GM23338 (cell line): ENCODE data around the gene NR2C2AP. TPM values are rescaled to one million over a fixed set of nuclear protein-coding genes. Genes with fewer than 3 reads are reported as not detected.
A peak's percentile ranks its signal among the peaks of the same experiment; 100 is the strongest.

Experiments used
- ATAC-seq: fragments of 200-7000 bp; cut with Tn5 transposase; 3 replicates; pipeline ENCODE4 v1.9.1; 2020
- DNase-seq: peaks from one replicate; pipeline ENCODE4 v3.0.0-alpha.2; 2015; ENCODE audit warnings: low spot score
- H2AFZ ChIP-seq: fragments of 200-600 bp; sonication (generic); 2 replicates; pipeline ENCODE4 v1.8.0; 2016; ENCODE audit warnings: antibody characterized with exemption, mild to moderate bottlenecking, moderate library complexity
- H3F3A ChIP-seq: fragments of 200-600 bp; sonication (generic); replicated peaks from 2 replicates; pipeline ENCODE4 v1.8.0; 2017; ENCODE audit warnings: antibody characterized with exemption, mixed run types, low read depth
- H3K27ac ChIP-seq: fragments of 200-600 bp; sonication (generic); 2 replicates; pipeline ENCODE4 v1.6.1; 2016; ENCODE audit warnings: low read depth
- H3K27me3 ChIP-seq: fragments of 200-600 bp; sonication (generic); 2 replicates; pipeline ENCODE4 v1.8.0; 2016; ENCODE audit warnings: mild to moderate bottlenecking, mixed run types, moderate library complexity; ENCODE audit not compliant: insufficient read depth
- H3K36me3 ChIP-seq: fragments of 200-600 bp; sonication (generic); 2 replicates; pipeline ENCODE4 v1.8.0; 2016; ENCODE audit warnings: mild to moderate bottlenecking; ENCODE audit not compliant: insufficient read depth
- H3K4me1 ChIP-seq: fragments of 200-600 bp; sonication (generic); 2 replicates; pipeline ENCODE4 v1.8.0; 2016; ENCODE audit warnings: mild to moderate bottlenecking, moderate library complexity; ENCODE audit not compliant: insufficient read depth
- H3K4me2 ChIP-seq: fragments of 200-600 bp; sonication (generic); 2 replicates; pipeline ENCODE4 v1.7.1; 2017; ENCODE audit warnings: mixed run types
- H3K4me3 ChIP-seq: fragments of 200-600 bp; sonication (generic); 2 replicates; pipeline ENCODE4 v1.6.1; 2016; ENCODE audit warnings: mixed run types
- H3K79me2 ChIP-seq: fragments of 200-600 bp; sonication (generic); replicated peaks from 2 replicates; pipeline ENCODE4 v1.8.0; 2017; ENCODE audit warnings: mild to moderate bottlenecking; ENCODE audit not compliant: insufficient read depth
- H3K9me2 ChIP-seq: fragments of 200-600 bp; sonication (generic); 2 replicates; pipeline ENCODE4 v1.8.0; 2017; ENCODE audit not compliant: insufficient read depth
- H4K20me1 ChIP-seq: fragments of 200-600 bp; sonication (generic); replicated peaks from 2 replicates; pipeline ENCODE4 v1.8.0; 2017; ENCODE audit warnings: mild to moderate bottlenecking; ENCODE audit not compliant: insufficient read depth
- H3K27ac Mint-ChIP-seq: 2 replicates; pipeline ENCODE4 v1.8.0; 2020; ENCODE audit warnings: inconsistent platforms, mild to moderate bottlenecking, moderate library complexity, mixed read lengths
- H3K27me3 Mint-ChIP-seq: 3 replicates; pipeline ENCODE4 v1.8.0; 2022; ENCODE audit warnings: low read depth, mild to moderate bottlenecking, moderate library complexity, mixed read lengths, inconsistent platforms; ENCODE audit not compliant: insufficient read depth, poor library complexity
- H3K36me3 Mint-ChIP-seq: 3 replicates; pipeline ENCODE4 v1.8.0; 2021; ENCODE audit warnings: low read depth, mild to moderate bottlenecking, inconsistent platforms, moderate library complexity, mixed read lengths
- H3K4me1 Mint-ChIP-seq: 3 replicates; pipeline ENCODE4 v1.8.0; 2020; ENCODE audit warnings: mild to moderate bottlenecking, inconsistent platforms, mixed read lengths
- H3K4me3 Mint-ChIP-seq: 3 replicates; pipeline ENCODE4 v1.8.0; 2021; ENCODE audit warnings: moderate library complexity, mild to moderate bottlenecking, inconsistent platforms, mixed read lengths
- H3K9me3 Mint-ChIP-seq: 3 replicates; pipeline ENCODE4 v1.8.0; 2020; ENCODE audit warnings: moderate library complexity, mild to moderate bottlenecking, inconsistent platforms, mixed read lengths
- CREB1 ChIP-seq: fragments of 250-450 bp; sonication (Bioruptor Pico); IDR thresholded peaks from 2 replicates; pipeline ENCODE4 v1.5.0; 2020; ENCODE audit warnings: low read depth, mild to moderate bottlenecking, moderate library complexity
- EZH2phosphoT487 ChIP-seq: fragments of 200-600 bp; sonication (generic); IDR thresholded peaks from one replicate; pipeline ENCODE4 v1.8.1; 2018; ENCODE audit warnings: antibody characterized with exemption; ENCODE audit not compliant: unreplicated experiment
- JUNB ChIP-seq: IDR thresholded peaks from one replicate; pipeline ENCODE4 v1.6.1; 2016; ENCODE audit warnings: antibody characterized with exemption; ENCODE audit not compliant: unreplicated experiment
- POLR2AphosphoS5 ChIP-seq: IDR thresholded peaks from 2 replicates; pipeline ENCODE4 v1.6.1; 2016; ENCODE audit warnings: antibody characterized with exemption, low read depth
- ZNF331 ChIP-seq: fragments of 250-450 bp; sonication (Bioruptor Pico); IDR thresholded peaks from 2 replicates; pipeline ENCODE4 v1.5.0; 2020; ENCODE audit warnings: low read depth, mild to moderate bottlenecking, moderate library complexity
- polyA plus RNA-seq: library from polyadenylated mRNA; unstranded; fragments of >200 nt; fragmentation: Nextera tagmentation; extraction: Ambion mirVana; gene quantifications from 2 replicates; pipeline ENCODE4 v1.2.1, GENCODE V29; 2016
- total RNA-seq: library from RNA; depleted of rRNA; stranded (reverse); fragments of >200 nt; shearing (Covaris generic); gene quantifications from 2 replicates; pipeline ENCODE4 v1.2.3, GENCODE V29; 2014
- TF ChIP-seq, protein P1 (sequence below): fragments of 250-450 bp; sonication (Bioruptor Pico); IDR thresholded peaks from 2 replicates; pipeline ENCODE4 v1.5.0; 2020; ENCODE audit warnings: mild to moderate bottlenecking, moderate library complexity
- TF ChIP-seq, protein P2 (sequence below): IDR thresholded peaks from one replicate; pipeline ENCODE4 v1.6.1; 2018; ENCODE audit warnings: antibody characterized with exemption; ENCODE audit not compliant: unreplicated experiment

NR2C2AP gene
- total and polyA plus RNA-seq, 2 experiments from 2014 or later = 14.4 to 25.7 TPM

DNA sequence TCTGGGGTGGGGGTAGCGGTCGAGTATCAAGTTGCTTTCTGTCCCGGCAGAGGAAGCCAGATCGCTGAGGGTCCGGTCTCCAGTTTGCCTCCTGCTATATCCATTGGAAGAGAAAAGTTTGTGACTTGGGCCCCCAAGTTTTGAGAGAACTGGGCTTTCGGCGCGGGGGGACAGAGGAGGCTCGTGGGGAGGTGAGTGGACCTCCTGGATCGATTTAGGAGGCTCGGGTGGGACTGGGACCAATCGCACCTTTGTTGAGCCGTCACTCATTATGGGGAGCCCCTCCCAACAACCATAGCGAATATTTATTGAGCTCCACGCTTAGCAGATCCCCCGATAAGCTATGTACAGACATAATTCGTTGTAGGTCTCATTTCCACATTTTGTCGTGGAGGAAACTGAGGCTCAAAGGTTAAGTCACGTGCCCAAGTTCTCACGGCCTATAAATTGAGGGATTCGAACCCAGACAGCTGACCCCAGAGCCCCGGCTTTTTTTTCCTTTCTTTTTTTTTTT is 10.2 kb downstream of the NR2C2AP start:
- peak; percentile 5 for ATAC-seq
- Histone ChIP-seq H3K4me2 (peak overlapping the region; percentile 88), H3K79me2 (peaks cover 30% of the 10 kb centered on the region)

DNA sequence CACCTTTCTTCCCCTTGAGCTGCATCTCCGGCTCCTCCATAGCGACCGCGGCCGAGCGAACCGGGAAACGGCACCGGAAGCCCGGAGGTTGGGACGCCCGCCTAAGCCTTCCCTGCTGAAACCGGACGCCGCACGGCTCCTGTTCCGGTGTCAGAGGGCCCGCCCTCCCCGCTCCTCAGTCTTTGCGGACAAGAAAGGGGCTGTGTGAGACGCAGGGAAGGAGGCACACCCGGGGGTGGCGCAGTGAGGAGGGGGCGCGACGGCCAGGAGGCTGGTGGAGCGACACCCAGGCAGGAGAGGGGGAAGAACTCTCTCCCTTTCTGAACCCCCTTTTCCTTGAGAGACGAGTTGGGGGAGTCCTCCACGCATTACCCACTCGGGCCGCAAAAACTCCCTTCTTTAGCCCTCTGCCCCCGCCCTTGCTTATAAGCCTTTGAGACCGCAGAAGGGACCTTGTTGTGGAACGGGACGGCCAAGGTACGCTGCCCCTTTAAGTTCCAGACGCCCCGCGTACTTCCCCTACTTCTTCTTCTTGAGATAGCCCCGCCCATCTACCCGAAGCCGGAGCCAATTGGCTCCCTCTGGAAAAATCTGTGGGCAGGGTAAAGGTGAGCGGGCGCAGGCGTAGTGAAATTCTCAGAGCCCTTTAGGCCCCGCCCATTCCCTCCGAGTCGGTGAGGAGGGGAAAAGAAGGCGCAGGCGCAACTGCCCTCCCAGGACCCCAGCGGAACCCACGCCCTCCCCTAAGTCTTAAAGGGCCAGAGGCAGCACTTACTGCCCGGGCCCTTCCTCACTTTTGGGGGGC is 10.9 kb downstream of the NR2C2AP start, which contains the start of the genes BORCS8 and RFXANK:
Gene BORCS8 (minus strand): TSS at position 75 of the 805 bp plus-strand sequence. CDS start 35 bp downstream, at position 40.
Gene RFXANK (plus strand): TSS at position 181 of the 805 bp plus-strand sequence. CDS start 1,689 bp downstream, outside the sequence.
- peak within 1 kb of the TSS; percentile 98 for H3K27ac Mint-ChIP-seq
- no peaks in the 10 kb centered on the region for H3K36me3 ChIP-seq
- H3K9me3 Mint-ChIP-seq = no peaks in the 10 kb centered on the region; the same call in 2 of the 3 replicates
- peak; percentile 90 for ATAC-seq
- peak within 1 kb of the TSS; percentile 84 for H3K4me3 ChIP-seq
- no peaks in the 10 kb centered on the region for H3K9me2 ChIP-seq
- peak within 1 kb of the TSS; percentile 99 for H3K4me3 Mint-ChIP-seq
- H4K20me1 ChIP-seq = peaks cover 10% of the 10 kb centered on the region
- H3K4me2 ChIP-seq = peak within 1 kb of the TSS; percentile 88
- H3K36me3 Mint-ChIP-seq = peaks cover 13% of the 10 kb centered on the region; the same call in 2 of the 3 replicates
- H3K4me1 Mint-ChIP-seq = peaks cover 10% of the 10 kb centered on the region
- peaks cover 7% of the 10 kb centered on the region; the same call in 1 of the 2 replicates for H3K4me1 ChIP-seq
- H3K79me2 ChIP-seq = peaks cover 30% of the 10 kb centered on the region
- H3F3A ChIP-seq = 0 out of 2 replicates have a peak, but pooled peaks cover 2% of the 10 kb centered on the region
- H3K27me3 ChIP-seq = no peaks in the 10 kb centered on the region
- DNase-seq = peak; percentile 100
- H2AFZ ChIP-seq = peak within 1 kb of the TSS; percentile 97
- H3K27ac ChIP-seq = peak within 1 kb of the TSS; percentile 96
- H3K27me3 Mint-ChIP-seq = peaks cover 19% of the 10 kb centered on the region
- no peak for TF ChIP-seq ZNF331 (CRISPR knock-in tag)
- TF ChIP-seq, protein P1, sequence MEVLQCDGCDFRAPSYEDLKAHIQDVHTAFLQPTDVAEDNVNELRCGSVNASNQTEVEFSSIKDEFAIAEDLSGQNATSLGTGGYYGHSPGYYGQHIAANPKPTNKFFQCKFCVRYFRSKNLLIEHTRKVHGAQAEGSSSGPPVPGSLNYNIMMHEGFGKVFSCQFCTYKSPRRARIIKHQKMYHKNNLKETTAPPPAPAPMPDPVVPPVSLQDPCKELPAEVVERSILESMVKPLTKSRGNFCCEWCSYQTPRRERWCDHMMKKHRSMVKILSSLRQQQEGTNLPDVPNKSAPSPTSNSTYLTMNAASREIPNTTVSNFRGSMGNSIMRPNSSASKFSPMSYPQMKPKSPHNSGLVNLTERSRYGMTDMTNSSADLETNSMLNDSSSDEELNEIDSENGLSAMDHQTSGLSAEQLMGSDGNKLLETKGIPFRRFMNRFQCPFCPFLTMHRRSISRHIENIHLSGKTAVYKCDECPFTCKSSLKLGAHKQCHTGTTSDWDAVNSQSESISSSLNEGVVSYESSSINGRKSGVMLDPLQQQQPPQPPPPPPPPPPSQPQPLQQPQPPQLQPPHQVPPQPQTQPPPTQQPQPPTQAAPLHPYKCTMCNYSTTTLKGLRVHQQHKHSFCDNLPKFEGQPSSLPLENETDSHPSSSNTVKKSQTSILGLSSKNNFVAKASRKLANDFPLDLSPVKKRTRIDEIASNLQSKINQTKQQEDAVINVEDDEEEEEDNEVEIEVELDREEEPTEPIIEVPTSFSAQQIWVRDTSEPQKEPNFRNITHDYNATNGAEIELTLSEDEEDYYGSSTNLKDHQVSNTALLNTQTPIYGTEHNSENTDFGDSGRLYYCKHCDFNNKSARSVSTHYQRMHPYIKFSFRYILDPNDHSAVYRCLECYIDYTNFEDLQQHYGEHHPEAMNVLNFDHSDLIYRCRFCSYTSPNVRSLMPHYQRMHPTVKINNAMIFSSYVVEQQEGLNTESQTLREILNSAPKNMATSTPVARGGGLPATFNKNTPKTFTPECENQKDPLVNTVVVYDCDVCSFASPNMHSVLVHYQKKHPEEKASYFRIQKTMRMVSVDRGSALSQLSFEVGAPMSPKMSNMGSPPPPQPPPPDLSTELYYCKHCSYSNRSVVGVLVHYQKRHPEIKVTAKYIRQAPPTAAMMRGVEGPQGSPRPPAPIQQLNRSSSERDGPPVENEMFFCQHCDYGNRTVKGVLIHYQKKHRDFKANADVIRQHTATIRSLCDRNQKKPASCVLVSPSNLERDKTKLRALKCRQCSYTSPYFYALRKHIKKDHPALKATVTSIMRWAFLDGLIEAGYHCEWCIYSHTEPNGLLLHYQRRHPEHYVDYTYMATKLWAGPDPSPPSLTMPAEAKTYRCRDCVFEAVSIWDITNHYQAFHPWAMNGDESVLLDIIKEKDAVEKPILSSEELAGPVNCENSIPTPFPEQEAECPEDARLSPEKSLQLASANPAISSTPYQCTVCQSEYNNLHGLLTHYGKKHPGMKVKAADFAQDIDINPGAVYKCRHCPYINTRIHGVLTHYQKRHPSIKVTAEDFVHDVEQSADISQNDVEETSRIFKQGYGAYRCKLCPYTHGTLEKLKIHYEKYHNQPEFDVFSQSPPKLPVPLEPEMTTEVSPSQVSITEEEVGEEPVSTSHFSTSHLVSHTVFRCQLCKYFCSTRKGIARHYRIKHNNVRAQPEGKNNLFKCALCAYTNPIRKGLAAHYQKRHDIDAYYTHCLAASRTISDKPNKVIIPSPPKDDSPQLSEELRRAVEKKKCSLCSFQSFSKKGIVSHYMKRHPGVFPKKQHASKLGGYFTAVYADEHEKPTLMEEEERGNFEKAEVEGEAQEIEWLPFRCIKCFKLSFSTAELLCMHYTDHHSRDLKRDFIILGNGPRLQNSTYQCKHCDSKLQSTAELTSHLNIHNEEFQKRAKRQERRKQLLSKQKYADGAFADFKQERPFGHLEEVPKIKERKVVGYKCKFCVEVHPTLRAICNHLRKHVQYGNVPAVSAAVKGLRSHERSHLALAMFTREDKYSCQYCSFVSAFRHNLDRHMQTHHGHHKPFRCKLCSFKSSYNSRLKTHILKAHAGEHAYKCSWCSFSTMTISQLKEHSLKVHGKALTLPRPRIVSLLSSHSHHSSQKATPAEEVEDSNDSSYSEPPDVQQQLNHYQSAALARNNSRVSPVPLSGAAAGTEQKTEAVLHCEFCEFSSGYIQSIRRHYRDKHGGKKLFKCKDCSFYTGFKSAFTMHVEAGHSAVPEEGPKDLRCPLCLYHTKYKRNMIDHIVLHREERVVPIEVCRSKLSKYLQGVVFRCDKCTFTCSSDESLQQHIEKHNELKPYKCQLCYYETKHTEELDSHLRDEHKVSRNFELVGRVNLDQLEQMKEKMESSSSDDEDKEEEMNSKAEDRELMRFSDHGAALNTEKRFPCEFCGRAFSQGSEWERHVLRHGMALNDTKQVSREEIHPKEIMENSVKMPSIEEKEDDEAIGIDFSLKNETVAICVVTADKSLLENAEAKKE = no peak
- TF ChIP-seq JUNB = no peak

More for the DNA sequence above, 10.2 kb downstream of the NR2C2AP start:
- peak; percentile 58 for TF ChIP-seq POLR2AphosphoS5
- TF ChIP-seq CREB1 = no peak
- TF ChIP-seq EZH2phosphoT487 = no peak
- TF ChIP-seq, protein P2, sequence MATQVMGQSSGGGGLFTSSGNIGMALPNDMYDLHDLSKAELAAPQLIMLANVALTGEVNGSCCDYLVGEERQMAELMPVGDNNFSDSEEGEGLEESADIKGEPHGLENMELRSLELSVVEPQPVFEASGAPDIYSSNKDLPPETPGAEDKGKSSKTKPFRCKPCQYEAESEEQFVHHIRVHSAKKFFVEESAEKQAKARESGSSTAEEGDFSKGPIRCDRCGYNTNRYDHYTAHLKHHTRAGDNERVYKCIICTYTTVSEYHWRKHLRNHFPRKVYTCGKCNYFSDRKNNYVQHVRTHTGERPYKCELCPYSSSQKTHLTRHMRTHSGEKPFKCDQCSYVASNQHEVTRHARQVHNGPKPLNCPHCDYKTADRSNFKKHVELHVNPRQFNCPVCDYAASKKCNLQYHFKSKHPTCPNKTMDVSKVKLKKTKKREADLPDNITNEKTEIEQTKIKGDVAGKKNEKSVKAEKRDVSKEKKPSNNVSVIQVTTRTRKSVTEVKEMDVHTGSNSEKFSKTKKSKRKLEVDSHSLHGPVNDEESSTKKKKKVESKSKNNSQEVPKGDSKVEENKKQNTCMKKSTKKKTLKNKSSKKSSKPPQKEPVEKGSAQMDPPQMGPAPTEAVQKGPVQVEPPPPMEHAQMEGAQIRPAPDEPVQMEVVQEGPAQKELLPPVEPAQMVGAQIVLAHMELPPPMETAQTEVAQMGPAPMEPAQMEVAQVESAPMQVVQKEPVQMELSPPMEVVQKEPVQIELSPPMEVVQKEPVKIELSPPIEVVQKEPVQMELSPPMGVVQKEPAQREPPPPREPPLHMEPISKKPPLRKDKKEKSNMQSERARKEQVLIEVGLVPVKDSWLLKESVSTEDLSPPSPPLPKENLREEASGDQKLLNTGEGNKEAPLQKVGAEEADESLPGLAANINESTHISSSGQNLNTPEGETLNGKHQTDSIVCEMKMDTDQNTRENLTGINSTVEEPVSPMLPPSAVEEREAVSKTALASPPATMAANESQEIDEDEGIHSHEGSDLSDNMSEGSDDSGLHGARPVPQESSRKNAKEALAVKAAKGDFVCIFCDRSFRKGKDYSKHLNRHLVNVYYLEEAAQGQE = no peak
- H3K4me3 ChIP-seq = peak overlapping the region; percentile 84
- H3K27ac ChIP-seq = peak overlapping the region; percentile 82; the same call in 1 of the 2 replicates
- Mint-ChIP-seq H3K9me3 (no peaks in the 10 kb centered on the region; the same call in 2 of the 3 replicates), H3K36me3 (peaks cover 15% of the 10 kb centered on the region; the same call in 2 of the 3 replicates), H3K27ac (peak overlapping the region; percentile 97), H3K4me1 (peaks cover 10% of the 10 kb centered on the region), H3K27me3 (peaks cover 19% of the 10 kb centered on the region), H3K4me3 (peak overlapping the region; percentile 99)
- H2AFZ ChIP-seq = peak overlapping the region; percentile 80; the same call in 1 of the 2 replicates
- no peak for DNase-seq
- H3K36me3 ChIP-seq = no peaks in the 10 kb centered on the region
- no peaks in the 10 kb centered on the region for H3K9me2 ChIP-seq
- peaks cover 7% of the 10 kb centered on the region; the same call in 1 of the 2 replicates for H3K4me1 ChIP-seq
- 0 out of 2 replicates have a peak, but pooled peaks cover 2% of the 10 kb centered on the region for H3F3A ChIP-seq
- no peaks in the 10 kb centered on the region for H3K27me3 ChIP-seq
- peaks cover 10% of the 10 kb centered on the region for H4K20me1 ChIP-seq
